Stimulated activated CD4-positive, alpha-beta T cell treated with anti-CD3 and anti-CD28 coated beads, Interleukin-15, amount 100 ng/mL, for 24 hours (primary cell): ENCODE measurements around the gene CSNK1D.

Source experiments
- DNase-seq: peaks from one replicate; pipeline ENCODE4 v3.0.0-alpha.2; 2020

CSNK1D gene

GRCh38 chr17:82309656-82310570 lies 36.4 kb upstream of the CSNK1D start:
- DNase-seq = no peak

GRCh38 chr17:82305727-82306300 lies 32.3 kb upstream of the CSNK1D start:
- no peak for DNase-seq

GRCh38 chr17:82304826-82305726 lies 31.6 kb upstream of the CSNK1D start:
- no peak for DNase-seq

- no peak for DNase-seq
Measured at GRCh38 chr17:82303944-82304808, 30.7 kb upstream of the CSNK1D start.

GRCh38 chr17:82302991-82303943 lies 29.8 kb upstream of the CSNK1D start:
- peak; percentile 51 for DNase-seq

- DNase-seq = no peak
Measured at GRCh38 chr17:82302568-82302963, 29.1 kb upstream of the CSNK1D start.

GRCh38 chr17:82301916-82302567 lies 28.5 kb upstream of the CSNK1D start:
- DNase-seq = peak; percentile 83

GRCh38 chr17:82301300-82301915 lies 27.9 kb upstream of the CSNK1D start:
- no peak for DNase-seq

GRCh38 chr17:82300707-82301270 lies 27.3 kb upstream of the CSNK1D start:
- DNase-seq = peak; percentile 84

- no peak for DNase-seq
Measured at GRCh38 chr17:82300228-82300627, 26.7 kb upstream of the CSNK1D start.

- DNase-seq = peak; percentile 79
Measured at GRCh38 chr17:82299452-82299851, 26.0 kb upstream of the CSNK1D start.

- no peak for DNase-seq
Measured at GRCh38 chr17:82298538-82299421, 25.3 kb upstream of the CSNK1D start.

- peak; percentile 95 for DNase-seq
Measured at GRCh38 chr17:82297714-82298537, 24.4 kb upstream of the CSNK1D start.

GRCh38 chr17:82297280-82297713 lies 23.8 kb upstream of the CSNK1D start:
- peak; percentile 95 for DNase-seq

GRCh38 chr17:82296511-82297279 lies 23.2 kb upstream of the CSNK1D start:
- DNase-seq = no peak

- DNase-seq = no peak
Measured at GRCh38 chr17:82295472-82295814, 21.9 kb upstream of the CSNK1D start.
